Lower lobe of right lung (tissue), 2 donors: ENCODE results near the gene CELA3B. TPM values are rescaled to one million over a fixed set of nuclear protein-coding genes. Genes with fewer than 3 reads are reported as not detected.
"Not testable (repeated sequence)": the region's sequence is repeated elsewhere in the genome, so short reads cannot be mapped to it uniquely, and the experiment has no call there.

Experiments used
- ATAC-seq, 2 donors: fragments of 200-7000 bp; cut with Tn5 transposase; one replicate each; pipeline ENCODE4 v1.9.1; 2020 to 2022; ENCODE audit warnings: mild to moderate bottlenecking in 2 of 2, moderate library complexity in 2 of 2
- DNase-seq: peaks from one replicate; pipeline ENCODE4 v3.0.0-alpha.2; 2020
- H3K27ac ChIP-seq: fragments of 200-600 bp; one replicate; pipeline ENCODE4 v1.8.0; 2022
- H3K27me3 ChIP-seq: fragments of 200-600 bp; one replicate; pipeline ENCODE4 v1.8.0; 2022; ENCODE audit warnings: low read depth
- H3K36me3 ChIP-seq: fragments of 200-600 bp; one replicate; pipeline ENCODE4 v1.8.0; 2022; ENCODE audit warnings: mild to moderate bottlenecking
- H3K4me1 ChIP-seq: fragments of 200-600 bp; one replicate; pipeline ENCODE4 v1.8.0; 2022
- H3K4me3 ChIP-seq: fragments of 200-600 bp; one replicate; pipeline ENCODE4 v1.8.0; 2022; ENCODE audit warnings: mild to moderate bottlenecking
- H3K9me3 ChIP-seq: fragments of 200-600 bp; one replicate; pipeline ENCODE4 v1.8.0; 2022
- intact Hi-C: fragments of 100-400 bp; cut with DNase I; formaldehyde crosslinking; loops from one replicate; pipeline ENCODE4 v1.11.0; 2022
- total RNA-seq: library from RNA; stranded (reverse); fragmentation: NEBNext Ultra II Directional; extraction: Animal tissue kit (Norgen Biotek cat#: 25700); gene quantifications from one replicate; pipeline ENCODE4 v1.2.1, GENCODE V29; 2021
- TF ChIP-seq, protein P1 (sequence below): fragments of 200-600 bp; IDR thresholded peaks from one replicate; pipeline ENCODE4 v1.8.0; 2022; ENCODE audit warnings: antibody characterized with exemption, mild to moderate bottlenecking
- donor health status: DM: no; HTN: yes; CAD: no; lungs with severe emphysema.

The CELA3B gene
- total RNA-seq, 1 donor from 2014 or later = not detected

DNA sequence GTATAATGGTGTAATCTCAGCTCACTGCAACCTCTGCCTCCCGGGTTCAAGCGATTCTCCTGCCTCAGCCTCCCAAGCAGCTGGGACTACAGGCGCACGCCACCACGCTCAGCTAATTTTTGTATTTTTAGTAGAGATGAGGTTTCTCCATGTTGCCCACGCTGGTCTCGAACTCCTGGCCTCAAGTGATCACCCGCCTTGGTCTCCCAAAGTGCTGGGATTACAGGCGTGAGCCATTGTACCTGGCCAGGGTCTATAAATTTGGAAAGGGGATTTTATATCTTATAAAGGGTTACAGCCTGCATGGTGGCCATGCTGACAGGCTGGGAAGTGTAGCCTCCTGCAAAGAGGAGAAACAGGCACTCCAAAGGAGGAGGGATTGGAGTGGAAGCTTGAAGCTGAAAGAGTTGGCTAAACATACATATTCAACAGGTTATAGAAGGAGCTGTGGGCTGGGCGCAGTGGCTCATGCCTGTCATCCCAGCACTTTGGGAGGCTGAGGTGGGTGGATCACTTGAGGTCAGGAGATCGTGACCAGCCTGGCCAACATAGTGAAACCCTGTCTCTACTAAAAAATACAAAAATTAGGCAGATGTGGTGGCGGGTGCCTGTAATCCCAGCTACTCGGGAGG lies 37.9 kb downstream of the CELA3B start:
- ATAC-seq, H3K4me3 ChIP-seq, intact Hi-C loops, H3K4me1 ChIP-seq, H3K27ac ChIP-seq, DNase-seq, H3K27me3 ChIP-seq, H3K36me3 ChIP-seq, H3K9me3 ChIP-seq: not testable (repeated sequence)

- peak; percentile 64 for DNase-seq
- Histone ChIP-seq H3K27ac (peak overlapping the region; percentile 40), H3K4me3 (no peak overlapping the region), H3K27me3 (no peaks in the 10 kb centered on the region), H3K4me1 (peaks cover 3% of the 10 kb centered on the region), H3K36me3 (no peaks in the 10 kb centered on the region), H3K9me3 (no peaks in the 10 kb centered on the region)
- TF ChIP-seq, protein P1, sequence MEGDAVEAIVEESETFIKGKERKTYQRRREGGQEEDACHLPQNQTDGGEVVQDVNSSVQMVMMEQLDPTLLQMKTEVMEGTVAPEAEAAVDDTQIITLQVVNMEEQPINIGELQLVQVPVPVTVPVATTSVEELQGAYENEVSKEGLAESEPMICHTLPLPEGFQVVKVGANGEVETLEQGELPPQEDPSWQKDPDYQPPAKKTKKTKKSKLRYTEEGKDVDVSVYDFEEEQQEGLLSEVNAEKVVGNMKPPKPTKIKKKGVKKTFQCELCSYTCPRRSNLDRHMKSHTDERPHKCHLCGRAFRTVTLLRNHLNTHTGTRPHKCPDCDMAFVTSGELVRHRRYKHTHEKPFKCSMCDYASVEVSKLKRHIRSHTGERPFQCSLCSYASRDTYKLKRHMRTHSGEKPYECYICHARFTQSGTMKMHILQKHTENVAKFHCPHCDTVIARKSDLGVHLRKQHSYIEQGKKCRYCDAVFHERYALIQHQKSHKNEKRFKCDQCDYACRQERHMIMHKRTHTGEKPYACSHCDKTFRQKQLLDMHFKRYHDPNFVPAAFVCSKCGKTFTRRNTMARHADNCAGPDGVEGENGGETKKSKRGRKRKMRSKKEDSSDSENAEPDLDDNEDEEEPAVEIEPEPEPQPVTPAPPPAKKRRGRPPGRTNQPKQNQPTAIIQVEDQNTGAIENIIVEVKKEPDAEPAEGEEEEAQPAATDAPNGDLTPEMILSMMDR = no peak
- intact Hi-C loops = no loop called here
- peak; percentile 85 to 91 for ATAC-seq
These were observed 42.0 kb downstream of the CELA3B start for GRCh38 chr1:22018583-22019559.

GRCh38 chr1:22021061-22021460 lies 44.2 kb downstream of the CELA3B start:
- peaks cover 9% of the 10 kb centered on the region for H3K4me1 ChIP-seq
- no peak for DNase-seq
- intact Hi-C loops = no loop called here
- H3K4me3 ChIP-seq = no peak overlapping the region
- H3K36me3 ChIP-seq = no peaks in the 10 kb centered on the region
- H3K27me3 ChIP-seq = no peaks in the 10 kb centered on the region
- TF ChIP-seq, protein P1 = no peak
- H3K27ac ChIP-seq = no peak overlapping the region
- H3K9me3 ChIP-seq = no peaks in the 10 kb centered on the region
- ATAC-seq = no peak

- Histone ChIP-seq H3K27ac (peak overlapping the region; percentile 99), H3K27me3 (no peaks in the 10 kb centered on the region), H3K4me3 (peak overlapping the region; percentile 94), H3K4me1 (peaks cover 9% of the 10 kb centered on the region), H3K9me3 (no peaks in the 10 kb centered on the region), H3K36me3 (no peaks in the 10 kb centered on the region)
- intact Hi-C loops = no loop called here
- TF ChIP-seq, protein P1 = peak; percentile 8
- DNase-seq (peak; percentile 68), ATAC-seq (peak; percentile 53 to 77)
These were observed 47.9 kb downstream of the CELA3B start for GRCh38 chr1:22024485-22025367.

- no peaks in the 10 kb centered on the region for H3K27me3 ChIP-seq
- intact Hi-C loops = no loop called here
These were observed 48.7 kb downstream of the CELA3B start for GRCh38 chr1:22025368-22026155.

More at GRCh38 chr1:22025368-22026155, 48.7 kb downstream of the CELA3B start:
- peaks cover 9% of the 10 kb centered on the region for H3K4me1 ChIP-seq
- peak overlapping the region; percentile 94 for H3K4me3 ChIP-seq
- DNase-seq = peak; percentile 83
- TF ChIP-seq, protein P1 = no peak
- H3K27ac ChIP-seq = peak overlapping the region; percentile 99
- peak; percentile 96 to 97 for ATAC-seq
- H3K36me3 ChIP-seq = peaks cover 3% of the 10 kb centered on the region
- no peaks in the 10 kb centered on the region for H3K9me3 ChIP-seq
